Endothelial cell of umbilical vein (primary cell): ENCODE data around the gene PDE1C.

Experiments
- EZH2 ChIP-seq: IDR thresholded peaks from 2 replicates; pipeline ENCODE4 v1.6.1; 2012; ENCODE audit warnings: borderline replicate concordance, low read depth, mild to moderate bottlenecking, moderate library complexity, low read length, inconsistent platforms; ENCODE audit not compliant: severe bottlenecking
- GATA2 ChIP-seq: IDR thresholded peaks from 2 replicates; pipeline ENCODE4 v1.7.0; 2011; ENCODE audit warnings: low read depth, mild to moderate bottlenecking, moderate library complexity, mixed read lengths, low read length; ENCODE audit not compliant: insufficient read length, insufficient read depth
- JUN ChIP-seq: IDR thresholded peaks from 2 replicates; pipeline ENCODE4 v1.6.1; 2011; ENCODE audit warnings: borderline replicate concordance, low read depth; ENCODE audit not compliant: insufficient read length, insufficient read depth
- POLR2A ChIP-seq: IDR thresholded peaks from 2 replicates; pipeline ENCODE4 v1.6.1; 2012; ENCODE audit warnings: low read depth, mild to moderate bottlenecking, control low read depth, low read length
- POLR2AphosphoS5 ChIP-seq: IDR thresholded peaks from 2 replicates; pipeline ENCODE4 v1.6.1; 2012; ENCODE audit warnings: low read depth, mild to moderate bottlenecking, control low read depth, low read length, moderate library complexity; ENCODE audit not compliant: insufficient read depth
- TF ChIP-seq, protein P1 (sequence below), 2 donors: IDR thresholded peaks; 1 replicate in 1 of 2; 2 replicates in 1 of 2; pipeline ENCODE4 v1.5.1; 2011; ENCODE audit warnings: low read length in 2 of 2, mild to moderate bottlenecking in 2 of 2, moderate library complexity in 2 of 2, control low read depth in 1 of 2, inconsistent platforms in 1 of 2, low read depth in 1 of 2; ENCODE audit not compliant: insufficient read depth in 1 of 2; ENCODE audit errors: extremely low read depth in 1 of 2
- TF ChIP-seq, protein P2 (sequence below): IDR thresholded peaks from 2 replicates; pipeline ENCODE4 v1.6.1; 2011; ENCODE audit not compliant: insufficient read depth, insufficient read length

DNA sequence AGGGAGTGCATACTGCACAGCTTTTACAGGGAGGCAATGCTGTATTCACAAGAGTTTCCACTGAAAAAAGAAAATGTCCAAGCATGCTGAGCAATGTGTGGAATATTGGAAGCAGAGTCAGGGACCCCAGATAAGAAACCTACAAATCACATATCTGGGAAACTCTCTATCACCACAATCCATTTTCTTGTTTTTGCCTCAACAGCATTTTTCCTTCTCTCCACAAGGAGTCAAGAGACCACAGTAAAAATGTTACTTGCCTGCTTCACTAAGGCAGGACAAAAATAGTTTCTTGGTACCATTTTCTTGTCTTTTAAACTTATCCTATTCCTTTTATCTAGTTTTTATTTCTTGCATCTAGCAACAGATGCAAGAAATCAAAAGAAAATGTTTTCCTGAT, 19.5 kb upstream of the PDE1C start:
- TF ChIP-seq POLR2A (no peak), EZH2 (no peak), JUN (no peak), POLR2AphosphoS5 (no peak), GATA2 (no peak)
- TF ChIP-seq, protein P1, sequence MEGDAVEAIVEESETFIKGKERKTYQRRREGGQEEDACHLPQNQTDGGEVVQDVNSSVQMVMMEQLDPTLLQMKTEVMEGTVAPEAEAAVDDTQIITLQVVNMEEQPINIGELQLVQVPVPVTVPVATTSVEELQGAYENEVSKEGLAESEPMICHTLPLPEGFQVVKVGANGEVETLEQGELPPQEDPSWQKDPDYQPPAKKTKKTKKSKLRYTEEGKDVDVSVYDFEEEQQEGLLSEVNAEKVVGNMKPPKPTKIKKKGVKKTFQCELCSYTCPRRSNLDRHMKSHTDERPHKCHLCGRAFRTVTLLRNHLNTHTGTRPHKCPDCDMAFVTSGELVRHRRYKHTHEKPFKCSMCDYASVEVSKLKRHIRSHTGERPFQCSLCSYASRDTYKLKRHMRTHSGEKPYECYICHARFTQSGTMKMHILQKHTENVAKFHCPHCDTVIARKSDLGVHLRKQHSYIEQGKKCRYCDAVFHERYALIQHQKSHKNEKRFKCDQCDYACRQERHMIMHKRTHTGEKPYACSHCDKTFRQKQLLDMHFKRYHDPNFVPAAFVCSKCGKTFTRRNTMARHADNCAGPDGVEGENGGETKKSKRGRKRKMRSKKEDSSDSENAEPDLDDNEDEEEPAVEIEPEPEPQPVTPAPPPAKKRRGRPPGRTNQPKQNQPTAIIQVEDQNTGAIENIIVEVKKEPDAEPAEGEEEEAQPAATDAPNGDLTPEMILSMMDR (IDR thresholded peaks at IDR 0.05; ENCODE audit: extremely low read depth in 1 of 2, insufficient read depth in 1 of 2, low read depth in 1 of 2, low read length in 2 of 2), result no peak
- TF ChIP-seq, protein P2, sequence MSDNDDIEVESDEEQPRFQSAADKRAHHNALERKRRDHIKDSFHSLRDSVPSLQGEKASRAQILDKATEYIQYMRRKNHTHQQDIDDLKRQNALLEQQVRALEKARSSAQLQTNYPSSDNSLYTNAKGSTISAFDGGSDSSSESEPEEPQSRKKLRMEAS, result no peak
